Type B pancreatic cell (in vitro differentiated cells): ENCODE data around the gene RUNX1. TPM values are rescaled to one million over a fixed set of nuclear protein-coding genes. Genes with fewer than 3 reads are reported as not detected.
"Not testable (repeated sequence)": the region's sequence is repeated elsewhere in the genome, so short reads cannot be mapped to it uniquely, and the experiment has no call there.

Experiments
- DNase-seq: peaks from one replicate; pipeline ENCODE4 v3.0.0; 2021; ENCODE audit warnings: mixed read lengths; ENCODE audit not compliant: unreplicated experiment; ENCODE audit errors: extremely low spot score
- H3K27ac Mint-ChIP-seq: 2 replicates; pipeline ENCODE4 v1.8.0; 2021; ENCODE audit warnings: mild to moderate bottlenecking, mixed read lengths
- H3K27me3 Mint-ChIP-seq: 2 replicates; pipeline ENCODE4 v1.8.0; 2021; ENCODE audit warnings: mixed read lengths
- H3K36me3 Mint-ChIP-seq: 2 replicates; pipeline ENCODE4 v1.8.0; 2021; ENCODE audit warnings: mixed read lengths
- H3K4me1 Mint-ChIP-seq: one replicate; pipeline ENCODE4 v1.8.0; 2021; ENCODE audit warnings: mixed read lengths; ENCODE audit not compliant: unreplicated experiment
- H3K4me3 Mint-ChIP-seq: 2 replicates; pipeline ENCODE4 v1.8.0; 2021; ENCODE audit warnings: mild to moderate bottlenecking, mixed read lengths
- H3K9me3 Mint-ChIP-seq: 2 replicates; pipeline ENCODE4 v1.8.0; 2021; ENCODE audit warnings: mixed read lengths
- total RNA-seq: library from RNA; stranded (reverse); gene quantifications from 2 replicates; pipeline ENCODE4 v1.2.1, GENCODE V29; 2021; ENCODE audit warnings: low replicate concordance
- TF ChIP-seq, protein P1 (sequence below): fragments of 200-600 bp; sonication (generic); conservative IDR thresholded peaks from 2 replicates; pipeline ENCODE4 v1.5.0; 2021; ENCODE audit warnings: antibody characterized with exemption, mild to moderate bottlenecking

RUNX1 gene
- total RNA-seq, 1 donor from 2014 or later: 11.9 TPM

DNA sequence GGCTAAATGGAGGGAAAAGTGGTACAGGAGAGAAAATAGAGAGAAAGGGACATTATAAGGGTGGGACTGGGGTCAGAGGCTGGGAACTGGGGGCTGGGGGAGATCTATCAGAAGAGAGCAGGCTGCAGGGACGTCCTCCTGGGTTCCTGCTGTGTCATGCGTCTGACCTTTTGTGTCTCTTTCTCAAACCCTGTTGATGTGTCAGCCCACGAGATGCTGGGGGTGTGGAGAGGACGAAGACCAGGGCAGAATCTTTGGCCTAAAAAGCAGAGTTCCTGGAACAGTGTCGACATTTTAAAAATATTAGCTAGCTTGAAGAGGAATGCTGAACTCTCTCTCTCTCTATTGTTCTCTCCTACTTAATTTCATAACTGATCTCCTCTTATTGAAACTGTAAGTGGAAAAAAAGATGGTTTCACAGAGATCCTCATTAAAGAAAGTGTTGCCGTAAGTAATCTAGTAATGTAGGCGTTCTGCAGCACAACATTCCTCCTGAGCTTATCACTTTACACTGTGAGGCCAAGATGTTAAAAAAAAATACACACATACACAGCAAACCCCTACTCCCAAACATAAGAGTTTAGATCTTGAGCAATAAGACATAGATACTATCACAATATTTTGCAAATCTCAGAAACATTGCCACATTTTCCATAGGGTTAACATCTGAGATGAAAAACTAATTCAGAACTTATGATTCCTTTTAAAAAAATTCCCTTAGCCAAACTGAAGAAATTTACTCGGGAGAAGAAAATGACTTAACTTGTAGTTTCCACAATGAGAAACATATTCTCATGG is 52.6 kb downstream of the RUNX1 start:
- TF ChIP-seq, protein P1, sequence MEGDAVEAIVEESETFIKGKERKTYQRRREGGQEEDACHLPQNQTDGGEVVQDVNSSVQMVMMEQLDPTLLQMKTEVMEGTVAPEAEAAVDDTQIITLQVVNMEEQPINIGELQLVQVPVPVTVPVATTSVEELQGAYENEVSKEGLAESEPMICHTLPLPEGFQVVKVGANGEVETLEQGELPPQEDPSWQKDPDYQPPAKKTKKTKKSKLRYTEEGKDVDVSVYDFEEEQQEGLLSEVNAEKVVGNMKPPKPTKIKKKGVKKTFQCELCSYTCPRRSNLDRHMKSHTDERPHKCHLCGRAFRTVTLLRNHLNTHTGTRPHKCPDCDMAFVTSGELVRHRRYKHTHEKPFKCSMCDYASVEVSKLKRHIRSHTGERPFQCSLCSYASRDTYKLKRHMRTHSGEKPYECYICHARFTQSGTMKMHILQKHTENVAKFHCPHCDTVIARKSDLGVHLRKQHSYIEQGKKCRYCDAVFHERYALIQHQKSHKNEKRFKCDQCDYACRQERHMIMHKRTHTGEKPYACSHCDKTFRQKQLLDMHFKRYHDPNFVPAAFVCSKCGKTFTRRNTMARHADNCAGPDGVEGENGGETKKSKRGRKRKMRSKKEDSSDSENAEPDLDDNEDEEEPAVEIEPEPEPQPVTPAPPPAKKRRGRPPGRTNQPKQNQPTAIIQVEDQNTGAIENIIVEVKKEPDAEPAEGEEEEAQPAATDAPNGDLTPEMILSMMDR: no peak
- H3K4me3 Mint-ChIP-seq: no peak overlapping the region
- H3K4me1 Mint-ChIP-seq: peaks cover 9% of the 10 kb centered on the region
- H3K36me3 Mint-ChIP-seq: no peaks in the 10 kb centered on the region
- H3K27ac Mint-ChIP-seq: no peak overlapping the region
- DNase-seq: no peak
- no peaks in the 10 kb centered on the region for H3K27me3 Mint-ChIP-seq
- no peaks in the 10 kb centered on the region for H3K9me3 Mint-ChIP-seq

DNA sequence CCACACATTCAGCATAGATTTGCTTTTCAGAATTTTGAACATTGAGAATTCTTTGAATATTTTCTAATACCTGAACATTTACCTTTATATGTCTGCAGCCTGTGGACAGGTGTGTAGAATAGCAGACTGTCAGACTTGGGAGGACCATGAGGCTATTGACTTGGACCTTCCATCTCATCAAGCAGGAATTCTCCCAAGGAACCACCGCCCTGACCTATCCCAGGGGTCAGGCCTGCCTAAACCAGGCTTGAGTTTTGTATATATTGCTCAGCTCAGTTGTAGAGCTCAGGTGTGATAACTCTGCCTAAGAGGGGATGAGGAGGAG is 53.2 kb downstream of the RUNX1 start:
- H3K36me3 Mint-ChIP-seq: no peaks in the 10 kb centered on the region
- TF ChIP-seq, protein P1: no peak
- H3K4me1 Mint-ChIP-seq: peaks cover 9% of the 10 kb centered on the region
- no peak for DNase-seq
- no peak overlapping the region for H3K27ac Mint-ChIP-seq
- no peak overlapping the region for H3K4me3 Mint-ChIP-seq
- H3K9me3 Mint-ChIP-seq: no peaks in the 10 kb centered on the region
- H3K27me3 Mint-ChIP-seq: no peaks in the 10 kb centered on the region

DNA sequence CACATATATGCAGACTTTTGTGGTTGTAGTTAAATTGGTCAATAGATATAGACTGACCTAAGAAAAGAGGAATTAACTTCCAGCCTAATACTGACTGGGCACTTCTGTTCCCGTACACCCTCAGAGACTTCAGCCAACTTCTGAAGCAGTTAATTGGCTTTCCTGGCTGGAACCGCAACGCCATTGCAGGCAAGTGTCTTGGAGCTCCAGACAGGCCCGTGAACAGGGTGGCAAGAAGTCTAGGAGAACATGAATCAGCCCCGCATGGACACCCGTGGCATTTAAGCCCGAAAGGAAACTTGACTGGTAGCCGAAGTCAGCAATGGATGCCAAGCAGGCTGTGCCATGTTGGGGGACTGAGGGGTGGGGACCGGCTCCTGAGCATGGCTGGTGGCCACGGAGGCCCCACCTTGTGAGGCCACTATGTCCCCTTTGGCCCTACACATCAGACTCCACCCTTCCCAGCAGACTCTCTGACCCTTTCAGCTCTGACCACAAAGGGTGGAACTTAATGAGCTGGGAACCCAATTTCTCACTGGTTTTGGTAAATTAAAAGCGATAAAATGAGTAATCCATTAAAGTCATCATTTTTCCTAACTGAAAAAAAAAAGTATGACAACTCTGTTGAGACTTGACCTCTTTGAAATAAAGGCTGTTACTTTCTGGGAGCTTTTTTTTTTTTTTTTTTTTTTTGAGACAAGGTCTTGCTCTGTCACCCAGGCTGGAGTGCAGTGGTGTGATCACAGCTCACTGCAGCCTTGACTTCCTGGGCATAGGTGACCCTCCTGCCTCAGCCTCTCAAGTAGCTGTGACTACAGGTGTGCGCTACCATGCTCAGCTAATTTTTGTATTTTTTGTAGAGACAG is 54.1 kb downstream of the RUNX1 start:
- Mint-ChIP-seq H3K4me1 (peaks cover 9% of the 10 kb centered on the region), H3K4me3 (no peak overlapping the region), H3K36me3 (no peaks in the 10 kb centered on the region), H3K27ac (no peak overlapping the region), H3K27me3 (peaks cover under 1% of the 10 kb centered on the region), H3K9me3 (no peaks in the 10 kb centered on the region)
- no peak for DNase-seq
- TF ChIP-seq, protein P1: no peak

DNA sequence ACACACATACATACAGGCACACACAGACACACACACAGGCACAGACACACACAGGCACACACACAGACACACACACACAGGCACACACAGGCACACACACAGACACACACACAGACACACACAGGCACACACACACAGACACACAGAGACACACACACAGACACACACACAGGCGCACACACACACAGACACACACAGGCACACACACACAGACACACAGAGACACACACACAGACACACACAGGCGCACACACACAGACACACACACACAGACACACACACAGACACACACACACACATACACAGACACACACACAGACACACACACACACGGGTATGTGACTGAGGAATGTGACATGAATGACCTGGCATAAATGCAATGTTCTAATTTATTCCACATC is 55.6 kb downstream of the RUNX1 start:
- not testable (repeated sequence) for H3K36me3 Mint-ChIP-seq, H3K4me1 Mint-ChIP-seq, DNase-seq, H3K9me3 Mint-ChIP-seq, H3K4me3 Mint-ChIP-seq, H3K27ac Mint-ChIP-seq
- H3K27me3 Mint-ChIP-seq: peaks cover 13% of the 10 kb centered on the region

DNA sequence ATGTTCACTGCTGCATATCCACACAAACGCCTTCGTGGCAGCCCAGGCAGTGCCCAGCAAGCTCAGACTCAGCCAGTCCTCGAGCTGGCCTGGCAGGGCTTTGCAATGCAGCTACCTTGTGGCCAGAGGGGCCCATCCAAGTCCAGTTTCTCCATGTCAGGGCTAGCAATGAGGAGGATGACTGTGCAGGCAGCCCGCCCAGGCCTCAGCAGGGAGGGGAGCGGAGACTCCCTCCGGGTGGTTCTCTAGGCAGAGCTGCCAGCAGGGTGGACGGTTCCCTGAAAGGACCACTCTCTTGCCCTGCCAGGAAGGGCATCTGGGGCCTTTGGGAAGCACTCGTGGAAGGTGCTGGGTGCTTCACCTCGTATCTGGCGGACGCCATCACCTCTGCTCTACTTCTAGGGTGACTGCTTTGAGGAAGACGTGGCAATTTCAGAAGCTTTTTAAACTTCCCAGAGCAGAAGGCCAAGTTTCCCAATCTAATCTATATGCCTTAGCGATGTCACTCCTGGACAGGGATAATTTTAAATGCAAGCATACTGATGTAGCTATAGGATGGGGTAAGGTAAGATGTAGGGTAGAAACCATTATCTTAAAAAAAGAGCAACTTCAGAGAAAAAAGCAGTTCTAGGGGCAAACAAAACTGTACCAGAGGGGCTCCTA is 56.2 kb downstream of the RUNX1 start:
- H3K36me3 Mint-ChIP-seq: no peaks in the 10 kb centered on the region
- TF ChIP-seq, protein P1: no peak
- peaks cover 17% of the 10 kb centered on the region for H3K27me3 Mint-ChIP-seq
- no peak overlapping the region for H3K4me3 Mint-ChIP-seq
- H3K4me1 Mint-ChIP-seq: peaks cover 9% of the 10 kb centered on the region
- no peak overlapping the region for H3K27ac Mint-ChIP-seq
- H3K9me3 Mint-ChIP-seq: no peaks in the 10 kb centered on the region
- DNase-seq: no peak
